GM13977 (cell line): ENCODE measurements around the gene SNAPC2.

ENCODE experiments used
- DNase-seq: peaks from one replicate; pipeline ENCODE4 v3.0.0; 2012; ENCODE audit warnings: low spot score
- in situ Hi-C: fragments of 300-500 bp; cut with MboI; formaldehyde crosslinking; loops from one replicate; pipeline ENCODE4 v1.12.0; 2022; ENCODE audit warnings: low sequenced_read_pairs, low pct_unique_long_range_greater_than_20kb, mixed read lengths, inconsistent platforms; ENCODE audit not compliant: unreplicated experiment
- TF ChIP-seq, protein P1 (sequence below): IDR thresholded peaks from 2 replicates; pipeline ENCODE4 v1.5.1; 2012; ENCODE audit warnings: mild to moderate bottlenecking, control low read depth; ENCODE audit not compliant: insufficient read depth; ENCODE audit errors: extremely low read depth, missing control alignments

Gene SNAPC2

DNA sequence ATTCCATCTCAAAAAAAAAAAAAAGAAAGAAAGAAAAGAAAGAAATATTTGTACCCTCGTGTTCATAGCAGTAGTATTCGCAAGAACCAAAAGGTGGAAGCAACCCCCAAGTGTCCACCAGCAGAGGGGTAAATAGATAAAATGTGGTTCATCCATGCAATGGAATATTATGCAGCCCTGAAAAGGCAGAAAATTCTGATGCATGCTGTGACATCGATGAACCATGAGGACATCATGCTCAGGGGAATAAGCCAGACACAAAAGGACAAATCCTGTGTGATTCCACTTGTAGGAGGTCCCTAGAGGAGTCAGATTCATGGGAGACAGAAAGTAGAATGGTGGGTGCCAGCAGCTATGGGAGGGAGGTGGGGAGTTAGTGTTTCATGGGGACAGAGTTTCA is 38.2 kb upstream of the SNAPC2 start:
- DNase-seq, result no peak
- in situ Hi-C loops, result no loop called here
- TF ChIP-seq, protein P1, sequence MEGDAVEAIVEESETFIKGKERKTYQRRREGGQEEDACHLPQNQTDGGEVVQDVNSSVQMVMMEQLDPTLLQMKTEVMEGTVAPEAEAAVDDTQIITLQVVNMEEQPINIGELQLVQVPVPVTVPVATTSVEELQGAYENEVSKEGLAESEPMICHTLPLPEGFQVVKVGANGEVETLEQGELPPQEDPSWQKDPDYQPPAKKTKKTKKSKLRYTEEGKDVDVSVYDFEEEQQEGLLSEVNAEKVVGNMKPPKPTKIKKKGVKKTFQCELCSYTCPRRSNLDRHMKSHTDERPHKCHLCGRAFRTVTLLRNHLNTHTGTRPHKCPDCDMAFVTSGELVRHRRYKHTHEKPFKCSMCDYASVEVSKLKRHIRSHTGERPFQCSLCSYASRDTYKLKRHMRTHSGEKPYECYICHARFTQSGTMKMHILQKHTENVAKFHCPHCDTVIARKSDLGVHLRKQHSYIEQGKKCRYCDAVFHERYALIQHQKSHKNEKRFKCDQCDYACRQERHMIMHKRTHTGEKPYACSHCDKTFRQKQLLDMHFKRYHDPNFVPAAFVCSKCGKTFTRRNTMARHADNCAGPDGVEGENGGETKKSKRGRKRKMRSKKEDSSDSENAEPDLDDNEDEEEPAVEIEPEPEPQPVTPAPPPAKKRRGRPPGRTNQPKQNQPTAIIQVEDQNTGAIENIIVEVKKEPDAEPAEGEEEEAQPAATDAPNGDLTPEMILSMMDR, result no peak

GRCh38 chr19:7883105-7883504 is 37.0 kb upstream of the SNAPC2 start:
- TF ChIP-seq, protein P1, result no peak
- in situ Hi-C loops, result no loop called here

DNA sequence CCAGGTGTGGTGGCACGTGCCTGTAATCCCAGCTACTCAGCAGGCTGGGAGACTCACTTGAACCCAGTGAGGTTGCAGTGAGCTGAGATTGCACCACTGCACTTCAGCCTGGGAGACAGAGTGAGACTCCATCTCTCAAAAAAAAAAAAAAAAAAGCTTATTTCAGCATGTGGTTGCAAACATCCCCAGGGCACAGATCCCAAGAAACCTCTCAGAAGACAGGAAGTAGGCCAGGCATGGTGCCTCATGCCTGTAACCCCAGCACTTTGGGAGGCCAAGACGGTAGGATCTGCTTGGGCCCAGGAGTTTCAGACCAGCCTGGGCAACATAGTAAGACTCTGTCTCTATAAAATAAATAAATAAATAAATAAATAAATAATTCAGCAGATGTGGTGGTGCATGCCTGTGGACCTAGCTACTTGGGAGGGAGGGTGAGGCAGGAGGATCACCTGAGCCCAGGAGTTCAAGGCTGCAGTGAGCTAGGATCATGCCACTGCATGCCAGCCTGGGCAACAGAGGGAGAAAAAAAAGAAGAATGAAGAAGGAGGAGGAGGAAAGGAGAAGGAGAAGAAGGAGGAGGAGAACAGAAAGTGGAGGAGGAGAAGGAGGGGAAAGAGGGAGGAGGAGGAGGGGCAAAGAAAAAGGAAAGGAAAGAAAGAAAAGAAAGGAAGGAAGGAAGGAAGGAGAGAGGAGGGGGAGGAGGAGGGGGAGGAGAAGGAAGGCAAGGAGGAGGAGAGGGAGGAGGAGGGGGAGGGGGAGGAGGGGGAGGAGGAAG is 36.2 kb upstream of the SNAPC2 start:
- in situ Hi-C loops, result no loop called here
- TF ChIP-seq, protein P1, result no peak
- no peak for DNase-seq

More at GRCh38 chr19:7883105-7883504, 37.0 kb upstream of the SNAPC2 start:
- DNase-seq, result no peak

DNA sequence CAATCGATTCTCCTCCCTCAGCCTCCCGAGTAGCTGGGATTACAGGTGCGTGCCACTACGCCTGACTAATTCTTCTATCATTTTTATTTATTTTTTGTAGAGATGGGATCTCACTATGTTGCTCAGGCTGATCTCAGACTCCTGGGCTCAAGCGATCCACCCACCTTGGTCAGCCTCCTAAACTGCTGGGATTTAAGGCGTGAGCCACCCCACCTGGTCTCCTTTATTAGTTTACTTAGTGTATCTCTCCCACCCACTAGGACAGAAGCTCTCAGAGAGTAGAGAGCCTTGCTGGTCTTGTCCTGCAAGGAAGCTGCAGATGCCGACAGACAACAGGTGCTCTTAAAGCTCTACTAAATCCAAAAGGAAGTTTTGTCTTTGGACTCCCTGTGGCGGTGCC is 34.3 kb upstream of the SNAPC2 start:
- in situ Hi-C loops, result no loop called here
- DNase-seq, result no peak

GRCh38 chr19:7887408-7888144 is 32.6 kb upstream of the SNAPC2 start:
- TF ChIP-seq, protein P1, result no peak
- DNase-seq, result no peak
- in situ Hi-C loops, result no loop called here

More for the DNA sequence above, 34.3 kb upstream of the SNAPC2 start:
- TF ChIP-seq, protein P1, result no peak

DNA sequence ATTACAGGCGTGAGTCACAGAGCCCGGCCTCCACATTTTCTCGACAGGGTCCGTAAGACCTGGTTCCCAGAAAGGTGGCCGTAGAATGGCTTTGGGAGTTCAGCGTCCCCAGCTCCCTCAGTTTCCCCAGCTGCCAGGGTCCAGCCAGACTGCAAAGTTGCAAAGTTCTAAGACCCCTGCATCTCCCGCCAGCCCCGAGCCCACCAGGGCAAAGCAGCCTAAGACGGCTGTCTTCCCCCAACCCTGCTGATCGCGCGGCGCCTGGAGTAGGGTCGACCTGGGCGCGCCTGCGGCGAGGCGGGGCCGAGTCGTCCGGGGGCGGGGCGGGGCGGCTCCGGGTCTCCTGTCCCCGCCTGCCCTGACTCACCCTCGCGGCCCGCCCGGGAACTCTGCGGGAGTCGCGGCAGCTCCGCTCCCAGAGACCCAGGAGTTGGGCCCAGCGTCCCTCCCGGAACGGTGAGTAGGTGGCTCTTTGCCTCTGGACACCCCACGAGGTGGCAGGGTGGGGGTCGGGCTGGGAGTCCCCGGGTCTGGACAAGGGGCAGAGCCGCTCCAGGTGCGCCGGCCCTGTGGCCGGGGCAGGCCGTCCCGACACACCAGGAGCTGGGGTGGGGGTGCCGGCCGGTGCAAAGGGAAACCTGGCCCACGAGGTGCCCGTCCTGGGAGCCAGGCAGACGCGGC is 31.9 kb upstream of the SNAPC2 start, which contains the start of gene LRRC8E:
Gene LRRC8E (plus strand): TSS at position 366 of the 681 bp plus-strand sequence. CDS start 7,094 bp downstream, outside the sequence.
- TF ChIP-seq, protein P1, result no peak
- in situ Hi-C loops, result no loop called here
- DNase-seq, result no peak
